ENCODE results near the gene SUGCT.

- TF ChIP-seq POLR2A (IDR thresholded peaks at IDR 0.05) (no peak), POLR2AphosphoS5 (IDR thresholded peaks at IDR 0.05) (no peak), CTCF (IDR thresholded peaks at IDR 0.05) (no peak)
Measured at GRCh38 chr7:40220421-40220911, 85.7 kb downstream of the SUGCT start.
